CD8-positive, alpha-beta memory T cell (primary cell): ENCODE measurements around the gene PAK6. TPM values are rescaled to one million over a fixed set of nuclear protein-coding genes. Genes with fewer than 3 reads are reported as not detected.

Experiments used
- CTCF ChIA-PET: fragments of 350-600 bp; sonication (Branson Sonifier 250); formaldehyde crosslinking; loops from one replicate; lab custom pipeline; 2021; ENCODE audit warnings: antibody characterized with exemption; lab: Charles Lee
- POLR2A ChIA-PET: fragments of 350-600 bp; sonication (Branson Sonifier 250); formaldehyde crosslinking; loops from one replicate; lab custom pipeline; 2021; ENCODE audit warnings: antibody characterized with exemption; lab: Charles Lee
- DNase-seq, 5 donors: peaks; one replicate each; pipeline versions ENCODE4 v3.0.0 to v3.0.0-alpha.2; 2020 to 2022; ENCODE audit warnings: mixed read lengths in 1 of 5
- H3K27ac ChIP-seq: one replicate; pipeline ENCODE4 v1.7.0; 2013; ENCODE audit warnings: low read depth, mild to moderate bottlenecking, low read length, moderate library complexity
- H3K27me3 ChIP-seq: 2 replicates; pipeline ENCODE4 v1.7.0; 2013; ENCODE audit warnings: low read length, mild to moderate bottlenecking; ENCODE audit not compliant: insufficient read depth, poor library complexity, severe bottlenecking
- H3K36me3 ChIP-seq: 2 replicates; pipeline ENCODE4 v1.7.0; 2013; ENCODE audit warnings: mild to moderate bottlenecking, low read length, moderate library complexity; ENCODE audit not compliant: insufficient read depth
- H3K4me1 ChIP-seq: 2 replicates; pipeline ENCODE4 v1.7.0; 2013; ENCODE audit warnings: mild to moderate bottlenecking, low read length, moderate library complexity; ENCODE audit not compliant: insufficient read depth
- H3K4me3 ChIP-seq: 2 replicates; pipeline ENCODE4 v1.7.0; 2013; ENCODE audit warnings: mild to moderate bottlenecking, low read length
- H3K9me3 ChIP-seq: 2 replicates; pipeline ENCODE4 v1.7.0; 2013; ENCODE audit warnings: mild to moderate bottlenecking, low read length
- H3K27ac Mint-ChIP-seq, 8 donors: one replicate each; pipeline ENCODE4 v1.8.0; 2020 to 2021; ENCODE audit warnings: mixed read lengths in 8 of 8, mild to moderate bottlenecking in 6 of 8, inconsistent platforms in 3 of 8, moderate library complexity in 3 of 8
- H3K27me3 Mint-ChIP-seq, 2 donors: one replicate each; pipeline ENCODE4 v1.8.0; 2020 to 2021; ENCODE audit warnings: mixed read lengths in 2 of 2, mild to moderate bottlenecking in 1 of 2, moderate library complexity in 1 of 2
- H3K36me3 Mint-ChIP-seq, 3 donors: one replicate each; pipeline ENCODE4 v1.8.0; 2020 to 2021; ENCODE audit warnings: mixed read lengths in 3 of 3, inconsistent platforms in 1 of 3, mild to moderate bottlenecking in 1 of 3
- H3K4me1 Mint-ChIP-seq, 3 donors: one replicate each; pipeline ENCODE4 v1.8.0; 2020 to 2021; ENCODE audit warnings: mixed read lengths in 3 of 3, inconsistent platforms in 1 of 3, mild to moderate bottlenecking in 1 of 3
- H3K4me3 Mint-ChIP-seq, 7 donors: one replicate each; pipeline ENCODE4 v1.8.0; 2020 to 2021; ENCODE audit warnings: mixed read lengths in 7 of 7, mild to moderate bottlenecking in 6 of 7, moderate library complexity in 4 of 7, inconsistent platforms in 2 of 7
- H3K9me3 Mint-ChIP-seq, 5 donors: one replicate each; pipeline ENCODE4 v1.8.0; 2020 to 2022; ENCODE audit warnings: mixed read lengths in 5 of 5, mild to moderate bottlenecking in 3 of 5, moderate library complexity in 2 of 5, inconsistent platforms in 1 of 5
- polyA plus RNA-seq: library from polyadenylated mRNA; unstranded; fragments of 300-500 nt; fragmentation: Illumina TruSeq; gene quantifications from one replicate; pipeline ENCODE4 v1.2.3, GENCODE V29; 2021
- total RNA-seq, 2 experiments: library from RNA; stranded (reverse); gene quantifications; one replicate each; pipeline ENCODE4 v1.2.3, GENCODE V29; 2021

PAK6 gene
- total and polyA plus RNA-seq, 3 experiments from 2014 or later, result 1.7 to 2.8 (median 1.9) TPM

DNA sequence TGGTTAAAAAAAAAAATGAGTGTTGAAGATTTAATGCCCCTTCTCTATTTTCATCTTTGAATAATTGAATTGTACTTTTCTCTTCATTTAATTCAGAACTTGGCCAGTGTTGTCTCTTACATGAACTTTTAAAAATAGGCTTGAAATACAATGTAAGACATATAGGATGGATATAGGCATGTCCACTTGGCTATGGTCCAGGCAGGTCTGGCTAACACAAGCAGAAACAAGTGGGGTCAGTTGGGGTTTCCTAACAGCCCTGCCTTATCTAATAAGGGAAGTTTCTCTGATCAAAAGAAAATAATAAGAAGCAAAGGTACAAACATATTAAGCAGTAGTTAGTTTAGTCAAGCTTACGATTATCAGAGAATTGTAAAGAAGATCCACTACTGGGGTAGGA, 19.1 kb upstream of the PAK6 start:
- no peaks in the 10 kb centered on the region for H3K9me3 Mint-ChIP-seq
- H3K4me1 Mint-ChIP-seq, result no peaks in the 10 kb centered on the region
- no peaks in the 10 kb centered on the region for H3K36me3 ChIP-seq
- H3K4me3 Mint-ChIP-seq, result no peak overlapping the region
- H3K9me3 ChIP-seq, result no peaks in the 10 kb centered on the region
- H3K27ac ChIP-seq, result no peak overlapping the region
- ChIA-PET CTCF (interaction anchor here (0.8 to 4.9 kb wide), 4 partner anchors 12 to 117 kb away, joined by 3 to 103 read pairs (median 14); partner anchors contain the start of gene PLCB2), POLR2A (no interaction called here)
- no peak overlapping the region for H3K27ac Mint-ChIP-seq
- H3K4me1 ChIP-seq, result no peaks in the 10 kb centered on the region
- no peaks in the 10 kb centered on the region for H3K36me3 Mint-ChIP-seq
- DNase-seq, result no peak
- no peak overlapping the region for H3K4me3 ChIP-seq
- H3K27me3 ChIP-seq, result no peaks in the 10 kb centered on the region
- H3K27me3 Mint-ChIP-seq, result no peaks in the 10 kb centered on the region

GRCh38 chr15:40222131-40222530, 16.7 kb upstream of the PAK6 start:
- H3K36me3 Mint-ChIP-seq, result no peaks in the 10 kb centered on the region
- no peaks in the 10 kb centered on the region for H3K36me3 ChIP-seq

GRCh38 chr15:40226736-40227135, 12.1 kb upstream of the PAK6 start:
- Histone ChIP-seq H3K4me3 (no peak overlapping the region), H3K4me1 (no peaks in the 10 kb centered on the region), H3K27ac (no peak overlapping the region), H3K36me3 (no peaks in the 10 kb centered on the region), H3K9me3 (no peaks in the 10 kb centered on the region), H3K27me3 (no peaks in the 10 kb centered on the region)
- no peaks in the 10 kb centered on the region for H3K36me3 Mint-ChIP-seq
- H3K4me3 Mint-ChIP-seq, result no peak overlapping the region
- peaks cover 0 to 6% (median 5%) of the 10 kb centered on the region in 3 donors for H3K4me1 Mint-ChIP-seq
- POLR2A ChIA-PET, result no interaction called here
- no peak for DNase-seq
- no peaks in the 10 kb centered on the region for H3K9me3 Mint-ChIP-seq
- H3K27ac Mint-ChIP-seq, result no peak overlapping the region
- CTCF ChIA-PET, result interaction anchor here (2.3 to 4.3 kb wide), 2 partner anchors 9 to 52 kb away, joined by 6 to 23 read pairs; no protein-coding TSS in a partner anchor
- no peaks in the 10 kb centered on the region for H3K27me3 Mint-ChIP-seq

More at GRCh38 chr15:40222131-40222530, 16.7 kb upstream of the PAK6 start:
- H3K4me1 Mint-ChIP-seq, result peaks cover 0 to 6% (median 5%) of the 10 kb centered on the region in 3 donors
- no peaks in the 10 kb centered on the region for H3K9me3 Mint-ChIP-seq
- Histone ChIP-seq H3K4me1 (no peaks in the 10 kb centered on the region), H3K4me3 (no peak overlapping the region), H3K27me3 (no peaks in the 10 kb centered on the region), H3K9me3 (no peaks in the 10 kb centered on the region), H3K27ac (no peak overlapping the region)
- no peak overlapping the region for H3K4me3 Mint-ChIP-seq
- DNase-seq, result no peak
- H3K27me3 Mint-ChIP-seq, result no peaks in the 10 kb centered on the region
- H3K27ac Mint-ChIP-seq, result no peak overlapping the region
- ChIA-PET CTCF (interaction anchor here (1.2 kb wide), 1 partner anchor 116 kb away, joined by 4 read pairs; no protein-coding TSS in a partner anchor), POLR2A (interaction anchor here (0.6 kb wide), 1 partner anchor 377 kb away, joined by 5 read pairs; no protein-coding TSS in a partner anchor)

- H3K9me3 Mint-ChIP-seq, result no peaks in the 10 kb centered on the region
- H3K27ac ChIP-seq, result no peak overlapping the region
- H3K36me3 ChIP-seq, result no peaks in the 10 kb centered on the region
- no peak overlapping the region for H3K4me3 Mint-ChIP-seq
- no peak overlapping the region for H3K4me3 ChIP-seq
- H3K4me1 Mint-ChIP-seq, result peaks cover 0 to 6% (median 5%) of the 10 kb centered on the region in 3 donors
- H3K27me3 Mint-ChIP-seq, result no peaks in the 10 kb centered on the region
- no peaks in the 10 kb centered on the region for H3K36me3 Mint-ChIP-seq
- H3K9me3 ChIP-seq, result no peaks in the 10 kb centered on the region
- DNase-seq, result no peak
- CTCF ChIA-PET, result interaction anchor here (1.0 to 4.3 kb wide), 3 partner anchors 12 to 109 kb away, joined by 3 to 23 read pairs (median 7); no protein-coding TSS in a partner anchor
- POLR2A ChIA-PET, result interaction anchor here (0.6 kb wide), 1 partner anchor 19 kb away, joined by 3 read pairs; no protein-coding TSS in a partner anchor
- no peaks in the 10 kb centered on the region for H3K27me3 ChIP-seq
- H3K4me1 ChIP-seq, result no peaks in the 10 kb centered on the region
- H3K27ac Mint-ChIP-seq, result no peak overlapping the region
Measured at GRCh38 chr15:40229316-40229715, 9.5 kb upstream of the PAK6 start.

DNA sequence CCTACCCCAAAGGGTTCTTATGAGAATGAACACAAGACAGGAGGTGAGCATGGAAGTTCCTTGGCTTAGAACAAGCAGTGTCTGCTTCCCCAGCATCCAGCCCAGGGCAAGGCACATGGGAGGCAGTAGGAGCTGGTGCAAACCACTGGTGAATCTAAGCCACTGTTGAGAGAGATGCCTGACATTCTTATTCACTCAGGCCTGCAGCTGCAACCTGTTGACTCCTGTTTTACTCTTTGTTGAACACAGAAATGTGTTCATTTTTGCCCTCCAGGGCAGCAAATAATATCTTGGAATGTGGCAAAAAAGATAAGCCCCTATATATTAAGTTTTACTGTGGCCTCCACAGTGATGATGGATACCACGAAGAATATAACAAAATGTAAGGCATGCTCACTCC, 8.9 kb upstream of the PAK6 start:
- peaks cover 0 to 6% (median 5%) of the 10 kb centered on the region in 3 donors for H3K4me1 Mint-ChIP-seq
- Histone ChIP-seq H3K27me3 (no peaks in the 10 kb centered on the region), H3K4me3 (no peak overlapping the region), H3K4me1 (no peaks in the 10 kb centered on the region), H3K36me3 (no peaks in the 10 kb centered on the region), H3K9me3 (no peaks in the 10 kb centered on the region), H3K27ac (no peak overlapping the region)
- no peaks in the 10 kb centered on the region for H3K27me3 Mint-ChIP-seq
- H3K9me3 Mint-ChIP-seq, result no peaks in the 10 kb centered on the region
- no peak for DNase-seq
- no peak overlapping the region for H3K27ac Mint-ChIP-seq
- ChIA-PET POLR2A (interaction anchor here (0.6 kb wide), 1 partner anchor 55 kb away, joined by 4 read pairs; no protein-coding TSS in a partner anchor), CTCF (interaction anchor here (1.0 kb wide), 1 partner anchor 49 kb away, joined by 3 read pairs; no protein-coding TSS in a partner anchor)
- no peaks in the 10 kb centered on the region for H3K36me3 Mint-ChIP-seq
- no peak overlapping the region for H3K4me3 Mint-ChIP-seq

DNA sequence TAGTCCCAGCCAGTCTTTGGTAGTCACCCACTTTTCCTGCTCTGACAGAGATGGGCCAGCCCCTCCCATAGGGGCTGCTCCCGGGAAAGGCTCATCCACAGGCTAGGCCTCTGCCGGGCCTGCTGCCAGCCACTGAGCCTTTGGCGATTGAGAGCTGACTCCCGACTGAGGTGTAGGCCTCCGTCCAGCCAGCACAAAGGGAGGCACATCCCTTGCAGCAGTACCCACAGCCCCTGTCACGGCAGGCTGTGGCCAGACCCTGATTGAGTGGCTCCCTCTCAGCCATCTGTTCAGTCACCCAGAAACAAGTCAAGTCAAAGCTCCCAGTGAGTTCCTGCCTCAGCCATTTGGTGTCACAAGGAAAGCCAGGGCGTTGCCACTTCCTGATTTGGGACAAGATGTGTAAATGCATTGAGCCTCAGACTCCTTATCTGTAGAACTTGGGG, 6.2 kb upstream of the PAK6 start:
- H3K27ac ChIP-seq, result no peak overlapping the region
- H3K9me3 ChIP-seq, result no peaks in the 10 kb centered on the region
- Mint-ChIP-seq H3K4me1 (no peaks in the 10 kb centered on the region), H3K36me3 (no peaks in the 10 kb centered on the region), H3K4me3 (no peak overlapping the region), H3K9me3 (no peaks in the 10 kb centered on the region), H3K27ac (no peak overlapping the region), H3K27me3 (peaks cover 0 to under 1% of the 10 kb centered on the region in 2 donors)
- H3K4me1 ChIP-seq, result no peaks in the 10 kb centered on the region
- POLR2A ChIA-PET, result no interaction called here
- CTCF ChIA-PET, result interaction anchor here (1.5 kb wide), 1 partner anchor 47 kb away, joined by 3 read pairs; no protein-coding TSS in a partner anchor
- no peaks in the 10 kb centered on the region for H3K36me3 ChIP-seq
- no peak overlapping the region for H3K4me3 ChIP-seq
- no peaks in the 10 kb centered on the region for H3K27me3 ChIP-seq
- DNase-seq, result no peak

GRCh38 chr15:40233727-40234577, 4.9 kb upstream of the PAK6 start:
- Mint-ChIP-seq H3K4me1 (peaks cover 0 to 9% (median 2%) of the 10 kb centered on the region in 3 donors), H3K27me3 (peaks cover 2 to 11% of the 10 kb centered on the region in 2 donors), H3K4me3 (no peak overlapping the region), H3K36me3 (no peaks in the 10 kb centered on the region), H3K9me3 (no peaks in the 10 kb centered on the region), H3K27ac (no peak overlapping the region)
- no peaks in the 10 kb centered on the region for H3K36me3 ChIP-seq
- H3K4me1 ChIP-seq, result no peaks in the 10 kb centered on the region
- no peak overlapping the region for H3K4me3 ChIP-seq
- no peak overlapping the region for H3K27ac ChIP-seq
- H3K27me3 ChIP-seq, result peaks cover 3% of the 10 kb centered on the region
- POLR2A ChIA-PET, result no interaction called here
- H3K9me3 ChIP-seq, result no peaks in the 10 kb centered on the region
- DNase-seq, result no peak
- CTCF ChIA-PET, result interaction anchor here (1.5 kb wide), 1 partner anchor 45 kb away, joined by 3 read pairs; no protein-coding TSS in a partner anchor

GRCh38 chr15:40234783-40235182, 4.1 kb upstream of the PAK6 start:
- Histone ChIP-seq H3K9me3 (no peaks in the 10 kb centered on the region), H3K27ac (no peak overlapping the region), H3K36me3 (no peaks in the 10 kb centered on the region), H3K27me3 (peaks cover 3% of the 10 kb centered on the region), H3K4me3 (no peak overlapping the region), H3K4me1 (peaks cover 5% of the 10 kb centered on the region)
- Mint-ChIP-seq H3K4me1 (peaks cover 2 to 15% (median 6%) of the 10 kb centered on the region in 3 donors), H3K36me3 (peaks cover 0 to 2% (median 0%) of the 10 kb centered on the region in 3 donors), H3K9me3 (no peaks in the 10 kb centered on the region), H3K27ac (no peak overlapping the region), H3K27me3 (peaks cover 8 to 17% of the 10 kb centered on the region in 2 donors), H3K4me3 (no peak overlapping the region)
- ChIA-PET POLR2A (no interaction called here), CTCF (no interaction called here)
- DNase-seq, result no peak
